ENCODE results near the gene CLDN6. TPM values are rescaled to one million over a fixed set of nuclear protein-coding genes. Genes with fewer than 3 reads are reported as not detected.

Gene CLDN6
- total RNA-seq, 1 donor from 2014 or later, result not detected

DNA sequence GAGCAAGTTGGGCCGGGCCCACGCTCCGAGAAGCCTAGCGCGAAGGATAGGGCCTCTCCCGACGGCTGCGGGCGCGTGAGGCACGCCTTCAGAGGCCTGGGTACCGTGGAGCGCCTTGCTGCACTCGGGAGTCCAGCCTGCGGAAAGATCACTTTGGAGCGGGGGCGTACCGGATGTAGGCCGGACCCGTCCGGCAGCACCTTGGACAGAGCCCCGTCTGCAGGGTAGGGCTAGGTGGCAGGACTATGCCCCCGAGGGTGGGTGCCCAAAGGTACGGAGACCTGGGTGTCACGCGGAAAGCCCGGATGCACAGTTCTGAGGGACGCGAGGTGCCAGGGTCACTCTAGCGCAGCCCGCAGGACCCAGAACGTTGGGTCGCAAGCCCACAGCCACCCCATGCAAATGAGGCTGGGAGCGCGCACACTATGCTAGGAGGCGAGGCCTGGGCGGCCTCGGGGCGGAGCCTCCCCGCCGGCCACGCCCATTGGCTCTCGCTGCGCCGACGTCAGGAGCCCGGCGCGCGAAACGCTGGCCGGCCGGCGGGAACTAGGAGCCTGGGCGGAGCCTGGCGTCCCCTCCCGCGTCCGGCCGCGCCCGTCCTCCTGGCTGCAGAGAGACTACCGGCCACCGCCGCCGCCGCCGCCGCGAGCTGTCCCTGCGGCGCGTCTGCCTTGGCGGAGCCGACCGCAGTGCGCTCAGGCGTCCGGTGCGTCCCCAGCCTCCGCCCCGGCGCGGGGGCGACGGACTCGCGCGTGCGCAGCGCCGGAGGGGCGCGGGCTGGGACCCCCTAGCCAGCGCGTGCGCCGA is 49.0 kb downstream of the CLDN6 start, which contains the start of gene PAQR4:
Gene PAQR4, plus strand, starts transcription at position 611 of the 807 bp plus-strand sequence. CDS start 327 bp downstream, outside the sequence.
- DNase-seq (ENCODE audit: low spot score) (peak; percentile 89), ATAC-seq (peak; percentile 92)
- intact Hi-C loops (cut with DNase I), result no loop called here

DNA sequence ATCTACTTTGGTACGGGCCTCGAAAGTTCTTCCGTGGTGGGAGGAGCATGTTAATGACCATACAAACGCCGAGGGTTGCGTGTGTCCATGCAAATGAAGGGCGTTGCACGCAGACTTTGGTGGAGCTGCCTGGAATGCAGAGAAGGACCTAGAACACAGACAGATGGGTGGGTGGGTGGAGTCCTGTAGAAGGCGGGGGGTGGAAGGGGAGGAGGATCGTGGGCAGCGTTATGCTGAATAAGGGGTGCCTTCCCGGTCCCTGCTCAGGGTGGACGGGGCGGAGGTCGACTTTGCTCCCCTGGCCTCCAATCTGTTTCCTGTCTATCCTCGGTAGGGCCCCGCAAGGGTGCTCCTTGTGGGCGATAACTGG is 49.6 kb downstream of the CLDN6 start:
- DNase-seq (ENCODE audit: low spot score), result no peak
- no peak for ATAC-seq
- intact Hi-C loops (cut with DNase I), result no loop called here

DNA sequence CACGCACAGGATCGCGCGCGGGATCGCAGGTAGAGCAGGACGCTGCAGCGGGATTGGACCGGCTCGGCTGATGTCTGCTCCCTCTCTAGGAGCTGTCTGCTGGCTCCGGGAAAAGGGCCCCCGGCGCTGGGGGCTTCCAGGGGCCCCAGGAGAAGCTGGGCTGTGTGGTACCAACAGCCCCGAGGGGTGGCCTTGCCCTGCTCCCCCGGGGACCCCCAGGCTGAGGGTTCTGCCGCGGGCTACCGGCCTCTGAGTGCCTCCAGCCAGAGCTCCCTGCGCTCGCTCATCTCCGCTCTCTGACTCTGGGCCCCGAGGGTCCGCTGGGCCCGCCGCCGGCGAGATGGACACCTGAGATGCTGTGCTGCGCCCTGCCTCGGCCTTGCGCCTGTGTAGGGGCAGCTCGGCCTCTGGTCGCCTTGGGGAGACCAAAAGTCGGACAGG is 50.2 kb downstream of the CLDN6 start:
- intact Hi-C loops (cut with DNase I), result no loop called here
- ATAC-seq, result no peak

DNA sequence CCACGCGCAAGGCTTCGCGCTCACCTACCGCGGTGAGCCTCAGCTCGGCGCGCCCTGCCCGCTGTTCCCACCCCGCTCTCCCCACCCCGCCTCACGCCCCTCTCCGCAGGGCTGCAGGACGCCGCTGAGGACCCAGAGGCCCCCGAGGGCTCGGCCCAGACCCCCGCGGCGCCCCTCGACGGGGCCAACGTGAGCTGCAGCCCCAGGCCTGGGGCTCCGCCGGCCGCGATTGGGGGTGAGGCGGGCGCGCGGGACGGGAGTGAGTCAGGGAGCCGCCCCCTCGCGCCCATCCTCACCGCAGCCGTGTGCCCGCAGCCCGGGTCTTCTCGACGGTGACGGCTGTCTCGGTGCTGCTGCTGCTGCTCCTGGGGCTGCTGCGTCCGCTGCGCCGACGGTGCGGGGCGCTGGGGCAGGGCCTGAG is 50.8 kb downstream of the CLDN6 start:
- DNase-seq (ENCODE audit: low spot score) (no peak), ATAC-seq (no peak)
- intact Hi-C loops (cut with DNase I), result no loop called here

More for the DNA sequence above, 50.2 kb downstream of the CLDN6 start:
- no peak for DNase-seq (ENCODE audit: low spot score)

GRCh38 chr16:2966808-2967191 is 51.2 kb downstream of the CLDN6 start:
- ATAC-seq (no peak), DNase-seq (ENCODE audit: low spot score) (no peak)
- intact Hi-C loops (cut with DNase I), result no loop called here

- intact Hi-C loops (cut with DNase I), result no loop called here
- ATAC-seq (no peak), DNase-seq (ENCODE audit: low spot score) (no peak)
These were observed 51.8 kb downstream of the CLDN6 start for GRCh38 chr16:2966043-2966807.

Other genes with a start within 250 kb of the CLDN6 start
- gene ELOB, start 240.9 kb downstream of the CLDN6 start, total RNA-seq, result 228 TPM
- gene PRSS33, start 230.6 kb downstream of the CLDN6 start, total RNA-seq, result not detected
- not detected for gene PRSS41, start 219.7 kb downstream of the CLDN6 start, total RNA-seq
- 0.40 TPM for gene PRSS21, start 200.9 kb downstream of the CLDN6 start, total RNA-seq
- gene ZG16B, start 187.9 kb downstream of the CLDN6 start, total RNA-seq, result not detected
- gene PRSS22, start 160.0 kb downstream of the CLDN6 start, total RNA-seq, result 0.36 TPM
- 17.7 TPM for gene FLYWCH2, start 135.0 kb downstream of the CLDN6 start, total RNA-seq
- 72.5 TPM for gene FLYWCH1, start 106.3 kb downstream of the CLDN6 start, total RNA-seq
- not detected for gene KREMEN2, start 53.9 kb downstream of the CLDN6 start, total RNA-seq
- 6.6 TPM for gene PAQR4, start 48.8 kb downstream of the CLDN6 start, total RNA-seq
- 1.9 TPM for gene PKMYT1, start 37.7 kb downstream of the CLDN6 start, total RNA-seq
- gene CLDN9, start 5.3 kb downstream of the CLDN6 start, total RNA-seq, result 0.53 TPM
- gene TNFRSF12A, start 2.2 kb upstream of the CLDN6 start, total RNA-seq, result 13.6 TPM
- 65.9 TPM for gene HCFC1R1, start 5.8 kb upstream of the CLDN6 start, total RNA-seq
- gene THOC6, start 5.9 kb upstream of the CLDN6 start, total RNA-seq, result 13.6 TPM
- gene BICDL2, start 18.8 kb upstream of the CLDN6 start, total RNA-seq, result 0.22 TPM
- gene MMP25, start 28.4 kb upstream of the CLDN6 start, total RNA-seq, result 9.1 TPM
- 32.6 TPM for gene IL32, start 47.5 kb upstream of the CLDN6 start, total RNA-seq
- not detected for gene ZSCAN10, start 81.1 kb upstream of the CLDN6 start, total RNA-seq
- gene ZNF205, start 94.4 kb upstream of the CLDN6 start, total RNA-seq, result 12.3 TPM
- gene ZNF213, start 116.8 kb upstream of the CLDN6 start, total RNA-seq, result 9.0 TPM
- not detected for gene OR1F1, start 170.0 kb upstream of the CLDN6 start, total RNA-seq
- 7.4 TPM for gene ZNF200, start 217.0 kb upstream of the CLDN6 start, total RNA-seq
- 3.0 TPM for gene MEFV, start 238.4 kb upstream of the CLDN6 start, total RNA-seq

All from sciatic nerve (tissue), 2 donors.